ENCODE data around the gene MLX. TPM values are rescaled to one million over a fixed set of nuclear protein-coding genes. Genes with fewer than 3 reads are reported as not detected.
A peak's percentile ranks its signal among the peaks of the same experiment; 100 is the strongest.

The MLX gene
- total RNA-seq, 1 experiment from 2014 or later, result 37.5 TPM

DNA sequence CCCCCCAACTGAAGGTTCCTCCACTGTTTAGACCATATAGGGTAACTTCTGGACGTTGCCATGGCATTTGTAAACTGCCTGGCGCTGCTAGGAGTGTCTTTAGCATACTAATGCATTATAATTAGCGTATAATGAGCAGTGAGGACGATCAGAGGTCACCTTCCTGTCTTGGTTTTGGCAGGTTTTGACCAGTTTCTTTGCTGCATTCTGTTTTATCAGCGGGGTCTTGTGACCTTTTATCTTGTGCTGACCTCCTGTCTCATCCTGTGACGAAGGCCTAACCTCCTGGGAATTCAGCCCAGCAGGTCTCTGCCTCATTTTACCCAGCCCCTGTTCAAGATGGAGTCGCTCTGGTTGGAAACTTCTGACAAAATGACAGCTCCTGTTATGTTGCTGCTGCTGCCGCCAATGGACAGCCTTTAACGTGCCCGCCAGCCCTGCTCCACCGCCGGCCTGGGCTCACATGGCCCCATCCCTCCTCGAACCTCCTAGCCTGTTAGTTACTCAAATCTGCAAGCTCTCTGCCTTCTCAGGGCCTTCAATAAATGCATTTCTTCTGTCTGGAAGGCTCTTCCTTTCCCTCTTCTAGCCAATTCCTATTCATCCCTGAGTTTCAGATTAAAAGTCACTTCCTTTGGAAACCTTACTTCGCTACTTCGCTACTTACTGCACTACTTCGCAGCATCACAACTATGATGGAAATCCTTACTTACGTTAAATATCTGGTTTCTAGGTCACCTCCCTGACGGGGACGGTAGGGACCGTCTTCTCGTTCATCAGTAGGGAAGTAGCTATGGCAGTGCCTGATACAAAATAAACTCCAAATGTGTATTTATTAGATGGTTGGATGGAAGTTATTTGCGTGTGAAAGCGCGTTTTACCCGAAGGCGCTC, 31.5 kb upstream of the MLX start:
- intact Hi-C loops (cut with micrococcal nuclease; ENCODE audit: unreplicated experiment), result no loop called here
- no peaks in the 10 kb centered on the region for H3K9me3 Mint-ChIP-seq (ENCODE audit: unreplicated experiment)
- Histone ChIP-seq H3K9me3 (no peaks in the 10 kb centered on the region), H3K36me3 (ENCODE audit: control insufficient read depth, insufficient read depth, low read length) (no peaks in the 10 kb centered on the region), H3K27me3 (replicated peaks; ENCODE audit: control insufficient read depth, insufficient read depth, low read length) (no peaks in the 10 kb centered on the region), H3K4me1 (peaks cover 28% of the 10 kb centered on the region), H3K4me3 (ENCODE audit: low read depth, low read length) (peak overlapping the region; percentile 50)
- no peak for TF ChIP-seq CTCF (IDR thresholded peaks at IDR 0.05; ENCODE audit: insufficient read depth in 1 of 2, low read depth in 1 of 2, low read length in 1 of 2, severe bottlenecking in 1 of 2, unreplicated experiment in 1 of 2)
- H3K4me1 Mint-ChIP-seq (ENCODE audit: low read depth, unreplicated experiment), result peaks cover 34% of the 10 kb centered on the region
- peak overlapping the region; percentile 72 for H3K4me3 Mint-ChIP-seq (ENCODE audit: unreplicated experiment)
- POLR2A ChIA-PET, result interaction anchor here (0.5 to 2.0 kb wide), 7 partner anchors 17 to 147 kb away, joined by 3 to 23 read pairs (median 4); partner anchors contain the start of genes CAVIN1, COASY, HSD17B1 and PSMC3IP
- H3K36me3 Mint-ChIP-seq (ENCODE audit: insufficient read depth, unreplicated experiment), result peaks cover 14% of the 10 kb centered on the region
- TSS peak; percentile 96 for BruUV-seq (replicated peaks)
- peak overlapping the region; percentile 24 for H3K27ac Mint-ChIP-seq (ENCODE audit: unreplicated experiment)
- CTCF ChIA-PET, result interaction anchor here (0.6 to 1.5 kb wide), 5 partner anchors 8 to 443 kb away, joined by 3 to 12 read pairs (median 6); partner anchors contain the start of gene PSMC3IP
- DNase-seq, result no peak
- no peaks in the 10 kb centered on the region for H3K27me3 Mint-ChIP-seq (ENCODE audit: insufficient read depth, unreplicated experiment)

DNA sequence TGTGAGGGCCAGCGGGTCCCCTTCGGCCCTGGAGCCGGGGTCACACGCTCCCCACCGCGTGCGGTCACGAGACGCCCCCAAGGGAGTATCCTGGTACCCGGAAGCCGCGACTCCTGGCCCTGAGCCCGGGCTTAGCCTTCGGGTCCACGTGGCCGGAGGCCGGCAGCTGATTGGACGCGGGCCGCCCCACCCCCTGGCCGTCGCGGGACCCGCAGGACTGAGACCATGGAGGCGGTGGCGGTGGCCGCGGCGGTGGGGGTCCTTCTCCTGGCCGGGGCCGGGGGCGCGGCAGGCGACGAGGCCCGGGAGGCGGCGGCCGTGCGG, 30.9 kb upstream of the MLX start, which contains the start of gene NAGLU:
Gene NAGLU, plus strand, starts transcription at position 194 of the 324 bp plus-strand sequence. Its CDS starts 32 bp downstream, at position 226.
- Histone ChIP-seq H3K4me3 (ENCODE audit: low read depth, low read length) (peak within 1 kb of the TSS; percentile 50), H3K27me3 (replicated peaks; ENCODE audit: control insufficient read depth, insufficient read depth, low read length) (no peaks in the 10 kb centered on the region), H3K36me3 (ENCODE audit: control insufficient read depth, insufficient read depth, low read length) (no peaks in the 10 kb centered on the region), H3K4me1 (peaks cover 28% of the 10 kb centered on the region), H3K9me3 (no peaks in the 10 kb centered on the region)
- peak within 1 kb of the TSS; percentile 24 for H3K27ac Mint-ChIP-seq (ENCODE audit: unreplicated experiment)
- H3K4me1 Mint-ChIP-seq (ENCODE audit: low read depth, unreplicated experiment), result peaks cover 34% of the 10 kb centered on the region
- intact Hi-C loops (cut with micrococcal nuclease; ENCODE audit: unreplicated experiment), result no loop called here
- DNase-seq, result peak; percentile 93 to 96
- POLR2A ChIA-PET, result interaction anchor here (0.5 to 2.0 kb wide), 9 partner anchors 10 to 779 kb away, joined by 3 to 23 read pairs (median 4); partner anchors contain the start of genes CAVIN1, COASY, HSD17B1 and PSMC3IP
- no peaks in the 10 kb centered on the region for H3K9me3 Mint-ChIP-seq (ENCODE audit: unreplicated experiment)
- TF ChIP-seq CTCF (IDR thresholded peaks at IDR 0.05; ENCODE audit: insufficient read depth in 1 of 2, low read depth in 1 of 2, low read length in 1 of 2, severe bottlenecking in 1 of 2, unreplicated experiment in 1 of 2), result no peak
- no TSS peak for BruUV-seq (replicated peaks)
- H3K4me3 Mint-ChIP-seq (ENCODE audit: unreplicated experiment), result peak within 1 kb of the TSS; percentile 72
- CTCF ChIA-PET, result interaction anchor here (0.6 to 1.5 kb wide), 5 partner anchors 9 to 444 kb away, joined by 3 to 12 read pairs (median 6); partner anchors contain the start of gene PSMC3IP
- peaks cover 17% of the 10 kb centered on the region for H3K36me3 Mint-ChIP-seq (ENCODE audit: insufficient read depth, unreplicated experiment)
- no peaks in the 10 kb centered on the region for H3K27me3 Mint-ChIP-seq (ENCODE audit: insufficient read depth, unreplicated experiment)

DNA sequence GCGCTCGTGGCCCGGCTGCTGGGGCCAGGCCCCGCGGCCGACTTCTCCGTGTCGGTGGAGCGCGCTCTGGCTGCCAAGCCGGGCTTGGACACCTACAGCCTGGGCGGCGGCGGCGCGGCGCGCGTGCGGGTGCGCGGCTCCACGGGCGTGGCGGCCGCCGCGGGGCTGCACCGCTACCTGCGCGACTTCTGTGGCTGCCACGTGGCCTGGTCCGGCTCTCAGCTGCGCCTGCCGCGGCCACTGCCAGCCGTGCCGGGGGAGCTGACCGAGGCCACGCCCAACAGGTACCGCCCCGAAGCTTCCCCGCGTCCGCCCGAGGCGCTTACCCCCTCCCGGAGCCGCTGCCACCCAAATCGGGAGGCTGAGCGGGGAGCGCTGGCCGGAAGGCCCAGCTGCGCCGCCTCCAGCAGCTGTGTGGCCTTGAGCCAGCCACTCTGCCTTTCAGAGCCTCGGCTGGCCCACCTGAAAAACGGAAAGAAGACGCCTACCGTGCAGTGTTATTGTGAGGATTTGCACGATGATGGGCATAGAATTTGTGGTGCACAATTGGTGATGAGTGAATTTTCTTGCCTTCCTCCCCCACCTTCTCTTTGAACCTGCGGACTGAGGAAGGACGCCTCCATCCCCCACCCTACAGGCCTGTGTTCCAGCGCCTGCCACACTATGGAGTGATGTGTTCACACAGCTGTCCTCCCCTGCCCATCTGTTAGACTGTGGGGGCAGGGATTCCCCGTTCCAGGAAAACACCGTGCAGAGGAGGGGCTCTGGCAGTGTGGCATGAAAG, 30.3 kb upstream of the MLX start:
- Mint-ChIP-seq H3K36me3 (ENCODE audit: insufficient read depth, unreplicated experiment) (peaks cover 16% of the 10 kb centered on the region), H3K27me3 (ENCODE audit: insufficient read depth, unreplicated experiment) (no peaks in the 10 kb centered on the region), H3K9me3 (ENCODE audit: unreplicated experiment) (no peaks in the 10 kb centered on the region), H3K27ac (ENCODE audit: unreplicated experiment) (no peak overlapping the region), H3K4me1 (ENCODE audit: low read depth, unreplicated experiment) (peaks cover 34% of the 10 kb centered on the region), H3K4me3 (ENCODE audit: unreplicated experiment) (peak overlapping the region; percentile 72)
- no peak for TF ChIP-seq CTCF (IDR thresholded peaks at IDR 0.05; ENCODE audit: insufficient read depth in 1 of 2, low read depth in 1 of 2, low read length in 1 of 2, severe bottlenecking in 1 of 2, unreplicated experiment in 1 of 2)
- H3K36me3 ChIP-seq (ENCODE audit: control insufficient read depth, insufficient read depth, low read length), result no peaks in the 10 kb centered on the region
- ChIA-PET POLR2A (interaction anchor here (0.8 to 2.0 kb wide), 7 partner anchors 9 to 779 kb away, joined by 3 to 23 read pairs (median 4); partner anchors contain the start of genes CAVIN1, HSD17B1, PSMC3IP and STAT3), CTCF (interaction anchor here (0.8 to 1.5 kb wide), 4 partner anchors 9 to 41 kb away, joined by 4 to 12 read pairs (median 6); partner anchors contain the start of gene PSMC3IP)
- BruUV-seq (replicated peaks), result no TSS peak
- no peaks in the 10 kb centered on the region for H3K27me3 ChIP-seq (replicated peaks; ENCODE audit: control insufficient read depth, insufficient read depth, low read length)
- H3K4me1 ChIP-seq, result peaks cover 28% of the 10 kb centered on the region
- H3K4me3 ChIP-seq (ENCODE audit: low read depth, low read length), result peak overlapping the region; percentile 50
- intact Hi-C loops (cut with micrococcal nuclease; ENCODE audit: unreplicated experiment), result no loop called here
- no peaks in the 10 kb centered on the region for H3K9me3 ChIP-seq
- DNase-seq, result peak; percentile 87 to 89
